Stimulated activated CD8-positive, alpha-beta memory T cell treated with anti-CD3 and anti-CD28 coated beads, Interleukin-15, amount 100 ng/mL, for 48 hours (primary cell): ENCODE data around the gene ZC3H6.
A peak's percentile ranks its signal among the peaks of the same experiment; 100 is the strongest.
"Not testable (repeated sequence)": the region's sequence is repeated elsewhere in the genome, so short reads cannot be mapped to it uniquely, and the experiment has no call there.

Source experiments
- DNase-seq, 2 donors: peaks; one replicate each; pipeline ENCODE4 v3.0.0-alpha.2; 2020; ENCODE audit warnings: low read depth in 2 of 2

Gene ZC3H6

GRCh38 chr2:112275887-112276773 is 733 bp downstream of the ZC3H6 start:
- DNase-seq = peak; percentile 70 to 71

GRCh38 chr2:112276954-112277353 is 1.6 kb downstream of the ZC3H6 start:
- DNase-seq = no peak

GRCh38 chr2:112277596-112278220 is 2.3 kb downstream of the ZC3H6 start:
- no peak for DNase-seq

DNA sequence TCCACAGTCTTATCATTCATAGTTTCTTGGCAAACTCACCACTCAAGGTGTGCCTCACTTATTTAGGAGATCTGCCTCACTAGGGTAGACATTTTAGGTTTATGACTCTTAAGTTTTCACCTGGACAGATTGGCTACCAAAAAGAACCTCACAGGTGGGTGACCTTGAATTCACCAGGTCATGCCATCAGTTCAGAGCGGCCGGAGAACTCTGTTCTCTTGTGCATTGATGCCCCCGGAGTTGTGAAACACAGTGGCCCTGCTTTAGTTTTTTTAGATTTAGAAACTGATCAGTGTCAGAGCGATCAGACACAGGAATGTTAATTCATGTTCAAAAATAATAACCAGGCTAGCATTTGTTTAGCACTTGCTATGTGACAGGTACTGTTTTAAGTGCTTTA is 6.7 kb downstream of the ZC3H6 start:
- DNase-seq = not testable (repeated sequence)

GRCh38 chr2:112283535-112283934 is 8.1 kb downstream of the ZC3H6 start:
- not testable (repeated sequence) for DNase-seq

DNA sequence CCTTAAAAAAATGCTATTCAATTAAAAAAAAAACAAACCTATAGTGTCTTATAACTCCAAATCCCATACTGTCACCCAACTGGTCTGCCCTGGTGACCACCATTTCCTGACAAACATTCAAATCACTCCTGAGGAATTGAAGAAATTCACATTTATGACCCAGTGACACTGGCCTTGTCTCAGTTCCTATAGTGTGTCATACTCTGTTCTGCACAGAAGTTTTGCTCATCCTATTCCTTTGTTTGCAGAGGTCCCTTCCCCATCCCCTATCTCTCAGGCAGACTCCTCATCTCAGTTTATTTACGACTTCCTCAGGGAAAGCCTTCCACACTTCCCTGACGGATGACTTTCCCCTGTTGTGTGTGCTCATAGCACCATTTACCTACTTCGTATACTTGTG is 14.7 kb downstream of the ZC3H6 start:
- no peak for DNase-seq

- no peak for DNase-seq
Observed at GRCh38 chr2:112290648-112291047, 15.3 kb downstream of the ZC3H6 start.

DNA sequence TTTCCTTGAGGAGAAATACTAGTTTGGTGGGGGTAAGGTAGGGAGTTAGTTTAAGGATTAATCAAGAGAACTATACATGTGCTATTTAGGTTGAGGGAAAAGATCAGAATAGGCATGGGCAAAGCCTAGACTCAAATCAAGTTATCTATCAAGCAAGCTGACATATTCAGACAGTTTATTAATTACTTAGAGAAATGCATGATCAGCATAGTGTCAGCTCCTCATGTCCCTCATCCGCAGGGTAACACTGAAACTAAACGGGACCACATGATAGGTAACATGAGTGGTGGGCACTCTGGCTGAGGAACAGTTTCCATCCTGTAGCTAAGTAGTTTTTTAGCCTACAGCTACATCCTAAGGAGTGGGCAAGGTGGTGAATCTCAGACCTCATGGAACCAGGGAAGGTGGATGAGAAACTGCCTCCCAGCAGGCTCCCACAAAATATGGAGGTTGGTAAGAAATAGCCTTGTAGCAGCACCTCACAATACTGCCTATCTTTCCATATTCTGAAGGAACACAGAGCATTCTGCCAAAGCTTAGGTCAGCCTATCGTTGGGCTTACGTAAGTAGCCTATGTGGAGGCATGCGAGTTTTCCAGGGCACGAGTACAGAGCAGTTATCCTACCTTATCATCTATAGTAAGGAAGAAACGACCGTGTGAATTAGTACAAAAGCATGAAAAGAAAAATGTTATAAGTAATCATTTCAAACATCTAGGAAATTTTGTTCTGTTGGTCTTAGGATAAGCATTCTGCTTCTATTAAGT is 18.4 kb downstream of the ZC3H6 start:
- no peak for DNase-seq

- DNase-seq = no peak
Observed at GRCh38 chr2:112295407-112296078, 20.1 kb downstream of the ZC3H6 start.

DNA sequence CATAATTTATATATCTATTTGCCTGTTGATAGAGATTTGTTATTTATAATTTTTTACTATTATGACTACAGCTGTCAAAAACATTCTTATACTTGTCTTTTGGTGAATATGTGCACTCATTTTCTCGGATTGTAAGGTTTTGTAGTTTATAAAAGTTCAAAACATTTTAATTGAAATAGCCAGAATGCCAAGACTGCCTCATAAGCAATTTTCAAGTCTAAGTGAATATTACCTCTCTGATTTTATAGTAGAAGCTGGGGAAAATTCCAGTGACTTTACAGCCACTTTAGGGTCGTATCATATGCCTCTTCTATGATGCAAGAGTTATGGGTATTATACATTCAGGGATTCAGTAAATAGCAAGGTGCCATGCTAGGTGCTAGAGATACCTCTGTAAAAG is 21.0 kb downstream of the ZC3H6 start:
- no peak for DNase-seq

GRCh38 chr2:112301171-112301584 is 25.8 kb downstream of the ZC3H6 start:
- DNase-seq = no peak

DNA sequence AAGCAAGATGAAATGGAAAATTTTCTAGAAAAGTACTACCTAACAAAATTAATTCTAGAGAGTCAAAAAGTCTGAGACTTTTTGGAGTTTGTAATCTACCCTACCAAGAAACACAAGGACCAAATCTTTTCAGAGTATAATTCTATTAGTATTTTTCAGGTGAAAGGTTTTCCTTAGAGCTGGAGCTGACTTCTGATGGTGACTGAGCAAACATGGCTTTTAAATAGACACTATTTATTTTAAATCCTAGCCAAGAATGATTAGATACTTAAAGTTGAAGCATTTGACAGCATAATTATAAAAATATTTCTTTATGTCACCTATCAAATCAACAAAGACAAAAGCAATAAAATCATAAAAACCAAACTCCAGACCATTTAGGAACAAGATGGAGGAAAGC is 26.6 kb downstream of the ZC3H6 start:
- no peak for DNase-seq

- DNase-seq = no peak
Observed at GRCh38 chr2:112304298-112304941, 29.0 kb downstream of the ZC3H6 start.

DNA sequence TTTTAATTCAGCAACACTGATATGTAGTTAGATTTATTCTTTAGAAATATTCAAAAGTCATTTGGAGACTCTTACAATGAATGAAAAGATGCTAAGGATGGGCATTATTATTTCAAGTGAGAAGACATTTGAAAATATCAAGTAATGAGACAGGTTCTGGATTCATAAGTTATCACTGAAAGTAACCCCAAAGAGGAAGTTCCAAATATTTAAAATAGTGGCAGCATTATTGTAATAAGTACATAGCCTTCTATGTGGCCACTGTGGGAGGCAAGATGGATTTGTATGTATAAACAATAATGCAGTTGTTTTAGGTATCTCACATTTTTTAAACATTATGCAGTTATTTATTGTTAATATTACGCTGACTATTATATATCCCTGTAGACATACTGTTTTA is 29.7 kb downstream of the ZC3H6 start:
- DNase-seq = no peak

GRCh38 chr2:112310906-112311305 is 35.5 kb downstream of the ZC3H6 start:
- DNase-seq = no peak

GRCh38 chr2:112311932-112312331 is 36.5 kb downstream of the ZC3H6 start:
- DNase-seq = no peak

DNA sequence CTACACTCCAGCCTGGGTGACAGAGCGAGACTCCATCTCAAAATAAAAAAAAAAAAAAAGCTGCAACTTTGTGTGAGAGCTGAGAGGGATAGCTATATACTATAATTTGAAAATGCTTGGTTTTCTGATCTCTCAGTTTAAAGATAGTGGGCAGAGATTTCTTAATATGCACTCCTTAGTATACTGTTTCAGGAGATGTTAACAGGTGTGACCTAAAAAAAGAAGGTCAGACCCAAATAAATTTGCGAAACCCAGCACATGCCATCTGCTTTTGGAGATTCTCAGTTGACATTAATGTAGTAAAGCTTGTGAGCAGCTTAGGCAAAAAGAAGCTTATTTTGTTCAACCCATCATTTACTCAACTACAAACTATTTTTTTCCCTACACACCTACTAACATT is 37.4 kb downstream of the ZC3H6 start:
- DNase-seq = no peak

DNA sequence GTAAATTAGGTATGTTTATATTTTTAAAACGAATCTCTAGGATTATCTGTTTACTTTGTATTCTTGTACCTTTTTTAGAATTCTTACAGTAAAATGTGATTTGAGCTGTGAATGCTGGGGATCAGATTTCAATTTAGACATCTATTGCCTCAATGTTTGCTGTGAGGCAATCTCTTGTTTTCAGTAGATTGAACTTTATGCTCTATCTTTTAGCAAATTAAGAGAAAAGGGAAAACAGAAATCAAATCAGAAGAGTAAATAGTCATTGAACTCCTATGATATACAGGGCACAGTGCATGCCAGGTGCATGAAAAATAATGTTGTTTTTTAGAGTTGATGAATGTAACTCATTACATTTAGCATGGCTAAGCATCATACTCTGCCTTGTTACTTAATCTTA is 39.5 kb downstream of the ZC3H6 start:
- DNase-seq = no peak

GRCh38 chr2:112317303-112318158 is 42.1 kb downstream of the ZC3H6 start:
- no peak for DNase-seq

DNA sequence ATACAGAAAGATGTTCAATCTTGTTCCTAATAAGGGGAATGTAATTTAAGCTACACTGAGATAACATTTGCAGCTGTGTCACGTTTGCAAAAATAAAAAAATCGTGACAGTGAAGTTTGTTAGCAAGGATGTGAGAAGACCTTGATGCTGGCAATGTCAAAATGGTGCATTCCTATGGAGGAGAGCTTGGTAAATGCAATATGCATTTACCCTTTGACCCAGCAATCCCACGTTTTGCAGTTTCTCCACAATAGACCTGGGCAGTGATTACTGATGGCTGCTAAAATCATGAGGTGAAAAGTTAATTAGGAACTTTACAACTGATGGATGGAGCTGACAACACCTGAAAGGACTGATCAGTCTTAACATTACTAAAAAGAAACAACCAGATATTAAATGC is 43.1 kb downstream of the ZC3H6 start:
- no peak for DNase-seq
